ENCODE measurements around the gene WDFY4.

- TF ChIP-seq, protein P1, sequence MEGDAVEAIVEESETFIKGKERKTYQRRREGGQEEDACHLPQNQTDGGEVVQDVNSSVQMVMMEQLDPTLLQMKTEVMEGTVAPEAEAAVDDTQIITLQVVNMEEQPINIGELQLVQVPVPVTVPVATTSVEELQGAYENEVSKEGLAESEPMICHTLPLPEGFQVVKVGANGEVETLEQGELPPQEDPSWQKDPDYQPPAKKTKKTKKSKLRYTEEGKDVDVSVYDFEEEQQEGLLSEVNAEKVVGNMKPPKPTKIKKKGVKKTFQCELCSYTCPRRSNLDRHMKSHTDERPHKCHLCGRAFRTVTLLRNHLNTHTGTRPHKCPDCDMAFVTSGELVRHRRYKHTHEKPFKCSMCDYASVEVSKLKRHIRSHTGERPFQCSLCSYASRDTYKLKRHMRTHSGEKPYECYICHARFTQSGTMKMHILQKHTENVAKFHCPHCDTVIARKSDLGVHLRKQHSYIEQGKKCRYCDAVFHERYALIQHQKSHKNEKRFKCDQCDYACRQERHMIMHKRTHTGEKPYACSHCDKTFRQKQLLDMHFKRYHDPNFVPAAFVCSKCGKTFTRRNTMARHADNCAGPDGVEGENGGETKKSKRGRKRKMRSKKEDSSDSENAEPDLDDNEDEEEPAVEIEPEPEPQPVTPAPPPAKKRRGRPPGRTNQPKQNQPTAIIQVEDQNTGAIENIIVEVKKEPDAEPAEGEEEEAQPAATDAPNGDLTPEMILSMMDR (IDR thresholded peaks at IDR 0.05): no peak
- TF ChIP-seq FOXM1 (IDR thresholded peaks at IDR 0.05; ENCODE audit: low read depth) (no peak), TAF1 (IDR thresholded peaks at IDR 0.05; ENCODE audit: borderline replicate concordance, low read depth, low read length) (no peak), GABPA (IDR thresholded peaks at IDR 0.05; ENCODE audit: low read depth) (no peak), REST (IDR thresholded peaks at IDR 0.05; ENCODE audit: low read depth, low read length) (no peak)
- TF ChIP-seq, protein P2, sequence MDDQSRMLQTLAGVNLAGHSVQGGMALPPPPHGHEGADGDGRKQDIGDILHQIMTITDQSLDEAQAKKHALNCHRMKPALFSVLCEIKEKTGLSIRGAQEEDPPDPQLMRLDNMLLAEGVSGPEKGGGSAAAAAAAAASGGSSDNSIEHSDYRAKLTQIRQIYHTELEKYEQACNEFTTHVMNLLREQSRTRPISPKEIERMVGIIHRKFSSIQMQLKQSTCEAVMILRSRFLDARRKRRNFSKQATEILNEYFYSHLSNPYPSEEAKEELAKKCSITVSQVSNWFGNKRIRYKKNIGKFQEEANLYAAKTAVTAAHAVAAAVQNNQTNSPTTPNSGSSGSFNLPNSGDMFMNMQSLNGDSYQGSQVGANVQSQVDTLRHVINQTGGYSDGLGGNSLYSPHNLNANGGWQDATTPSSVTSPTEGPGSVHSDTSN (IDR thresholded peaks at IDR 0.05): no peak
These were observed 149.0 kb downstream of the WDFY4 start for GRCh38 chr10:48833674-48834073.
